ENCODE measurements around the gene SH3BP1. TPM values are rescaled to one million over a fixed set of nuclear protein-coding genes. Genes with fewer than 3 reads are reported as not detected.
A peak's percentile ranks its signal among the peaks of the same experiment; 100 is the strongest.

Gene SH3BP1
- total and polyA plus RNA-seq, 8 donors: 1.6 to 135 (median 9.5) TPM; not detected in 1

DNA sequence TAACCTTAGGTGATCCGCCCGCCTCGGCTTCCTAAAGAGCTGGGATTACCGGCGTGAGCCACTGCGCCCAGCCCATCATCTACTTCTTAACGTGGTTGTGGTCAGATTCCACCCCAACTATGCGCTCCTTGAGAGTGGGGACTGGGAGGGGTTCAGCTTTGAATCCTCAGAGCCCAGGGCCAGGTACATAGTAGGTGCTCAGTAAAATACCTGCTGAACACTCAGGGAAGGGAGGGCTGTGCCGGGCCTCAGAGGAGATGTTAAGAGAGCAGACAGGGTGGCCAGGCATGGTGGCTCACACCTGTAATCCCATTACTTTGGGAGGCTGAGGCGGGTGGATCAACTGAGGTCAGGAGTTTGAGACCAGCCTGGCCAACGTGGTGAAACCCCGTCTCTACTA lies 34.8 kb downstream of the SH3BP1 start:
- DNase-seq: no peak
- intact Hi-C loops (cut with DNase I; ENCODE audit: low total_unique reads): no loop called here
- H3K36me3 ChIP-seq: peaks cover under 1 to 12% (median 3%) of the 10 kb centered on the region in 4 donors
- no peak overlapping the region for H3K4me3 ChIP-seq
- H3K27me3 ChIP-seq: no peaks in the 10 kb centered on the region
- 75 to 86% (median 81%) methylated on average over 12 of the region's 12 CpGs for WGBS, 5 donors
- no peak for TF ChIP-seq EP300 (IDR thresholded peaks at IDR 0.05)
- no peak for TF ChIP-seq POLR2AphosphoS5 (IDR thresholded peaks at IDR 0.05)
- TF ChIP-seq, protein P1, sequence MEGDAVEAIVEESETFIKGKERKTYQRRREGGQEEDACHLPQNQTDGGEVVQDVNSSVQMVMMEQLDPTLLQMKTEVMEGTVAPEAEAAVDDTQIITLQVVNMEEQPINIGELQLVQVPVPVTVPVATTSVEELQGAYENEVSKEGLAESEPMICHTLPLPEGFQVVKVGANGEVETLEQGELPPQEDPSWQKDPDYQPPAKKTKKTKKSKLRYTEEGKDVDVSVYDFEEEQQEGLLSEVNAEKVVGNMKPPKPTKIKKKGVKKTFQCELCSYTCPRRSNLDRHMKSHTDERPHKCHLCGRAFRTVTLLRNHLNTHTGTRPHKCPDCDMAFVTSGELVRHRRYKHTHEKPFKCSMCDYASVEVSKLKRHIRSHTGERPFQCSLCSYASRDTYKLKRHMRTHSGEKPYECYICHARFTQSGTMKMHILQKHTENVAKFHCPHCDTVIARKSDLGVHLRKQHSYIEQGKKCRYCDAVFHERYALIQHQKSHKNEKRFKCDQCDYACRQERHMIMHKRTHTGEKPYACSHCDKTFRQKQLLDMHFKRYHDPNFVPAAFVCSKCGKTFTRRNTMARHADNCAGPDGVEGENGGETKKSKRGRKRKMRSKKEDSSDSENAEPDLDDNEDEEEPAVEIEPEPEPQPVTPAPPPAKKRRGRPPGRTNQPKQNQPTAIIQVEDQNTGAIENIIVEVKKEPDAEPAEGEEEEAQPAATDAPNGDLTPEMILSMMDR (IDR thresholded peaks at IDR 0.05): no peak
- TF ChIP-seq POLR2A (IDR thresholded peaks at IDR 0.05): no peak
- H3K27ac ChIP-seq: peak overlapping the region; percentile 52 to 94 (median 94)
- H3K9me3 ChIP-seq: no peaks in the 10 kb centered on the region
- peaks cover 31 to 73% (median 59%) of the 10 kb centered on the region in 4 donors for H3K4me1 ChIP-seq

DNA sequence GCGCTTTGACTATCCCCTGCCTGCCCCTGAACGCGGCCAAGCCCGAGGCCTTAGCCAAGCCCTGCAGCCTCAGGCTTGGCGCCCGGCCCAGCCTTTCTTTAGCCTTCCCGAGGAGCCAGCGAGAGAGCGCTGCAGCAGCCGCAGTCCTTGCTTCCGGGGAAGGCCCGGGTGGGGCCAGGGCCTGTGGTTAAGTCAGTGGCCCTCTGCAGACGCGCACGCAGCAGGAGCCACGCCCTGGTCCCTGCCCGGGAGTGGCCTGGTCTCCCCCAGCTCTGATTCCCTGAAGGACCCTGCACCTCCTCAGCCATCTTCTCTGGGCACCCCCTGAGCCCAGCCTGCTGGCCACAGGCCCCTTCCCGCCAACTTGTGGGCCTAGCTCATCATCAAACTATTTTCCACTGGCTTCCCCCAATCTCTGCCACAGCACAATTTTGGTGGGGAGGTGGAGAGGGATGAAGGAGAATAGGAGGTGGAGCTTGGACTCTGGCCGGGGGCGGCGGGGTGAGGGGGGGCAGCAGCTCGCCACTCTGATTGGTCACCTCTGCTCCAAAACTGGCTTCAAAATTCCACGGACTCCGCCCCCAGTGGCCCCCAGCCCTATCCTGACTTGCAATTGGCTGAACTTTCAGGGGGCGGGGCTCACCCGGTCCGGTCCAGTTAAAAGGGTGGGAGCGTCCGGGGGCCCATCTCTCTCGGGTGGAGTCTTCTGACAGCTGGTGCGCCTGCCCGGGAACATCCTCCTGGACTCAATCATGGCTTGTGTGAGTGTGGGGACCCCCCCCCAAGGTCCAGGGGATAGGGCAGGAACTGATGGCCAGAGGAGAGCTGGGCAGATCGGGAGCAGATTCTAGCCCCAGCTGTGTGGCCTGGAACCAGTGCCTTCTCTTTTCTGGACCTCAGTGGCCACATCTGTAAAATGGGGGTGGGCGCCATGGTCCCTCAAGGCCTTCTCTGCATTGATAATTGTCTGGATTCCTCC lies 35.8 kb downstream of the SH3BP1 start, which contains the start of gene LGALS1:
TSS of gene LGALS1 (plus strand) at position 686 of the 979 bp plus-strand sequence. CDS start at position 753, 67 bp downstream.
- 8 to 15% (median 11%) methylated on average over 19 to 34 of the region's 34 CpGs for WGBS, 5 donors
- H3K36me3 ChIP-seq: peaks cover 3 to 21% (median 10%) of the 10 kb centered on the region in 4 donors
- H3K4me3 ChIP-seq: peak within 1 kb of the TSS; percentile 52 to 60 (median 60)
- H3K27me3 ChIP-seq: no peaks in the 10 kb centered on the region
- peak; percentile 54 to 88 (median 55) for TF ChIP-seq POLR2AphosphoS5 (IDR thresholded peaks at IDR 0.05)
- no peak for TF ChIP-seq POLR2A (IDR thresholded peaks at IDR 0.05)
- TF ChIP-seq, protein P1 (IDR thresholded peaks at IDR 0.05): peak in 1 of 7 experiments; percentile 38
- no peak for TF ChIP-seq EP300 (IDR thresholded peaks at IDR 0.05)
- H3K9me3 ChIP-seq: no peaks in the 10 kb centered on the region
- peak within 1 kb of the TSS; percentile 88 to 94 (median 94) for H3K27ac ChIP-seq
- peak; percentile 94 to 97 for DNase-seq
- H3K4me1 ChIP-seq: peaks cover 31 to 75% (median 59%) of the 10 kb centered on the region in 4 donors
- intact Hi-C loops (cut with DNase I; ENCODE audit: low total_unique reads): no loop called here

DNA sequence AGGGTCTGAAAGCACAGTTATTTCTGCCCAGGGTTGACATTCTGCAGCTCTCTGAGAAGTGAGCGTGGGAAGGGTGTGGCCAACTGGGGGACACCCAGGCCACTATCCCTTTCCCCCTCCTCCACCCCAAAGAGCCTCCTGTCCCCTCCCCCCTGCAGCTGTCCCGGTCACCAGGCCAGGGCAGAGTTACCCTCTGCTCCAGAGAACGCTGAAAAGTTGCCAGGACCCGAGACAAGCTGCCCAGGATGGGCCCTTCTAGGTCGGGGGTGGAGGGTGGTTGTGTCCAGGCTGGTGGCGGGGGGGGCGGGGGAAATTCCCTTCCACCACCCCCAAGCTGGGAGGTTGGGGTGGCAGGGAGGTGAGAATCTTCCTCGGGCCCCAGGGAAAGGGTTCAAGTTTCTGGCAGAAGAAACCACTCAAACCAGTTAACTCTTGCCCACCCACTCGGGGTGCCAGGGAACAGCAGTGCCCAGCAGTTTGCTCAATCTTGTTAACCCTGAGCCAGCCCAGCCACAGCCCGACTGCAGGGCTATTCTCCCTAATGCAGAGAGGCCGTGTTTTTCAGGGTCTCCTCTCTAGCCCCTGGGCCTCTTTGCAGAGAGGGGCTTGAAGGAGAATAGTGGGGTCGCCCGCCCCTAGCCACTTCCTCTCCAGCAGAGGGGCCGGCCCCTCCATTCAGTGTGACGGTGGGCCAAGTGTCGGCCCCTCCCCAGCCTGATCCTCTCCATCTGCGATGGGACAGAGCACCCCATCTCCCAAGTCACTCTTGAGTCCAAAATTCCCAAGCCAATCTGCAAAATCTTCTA lies 36.7 kb downstream of the SH3BP1 start:
- H3K4me1 ChIP-seq: peaks cover 33 to 77% (median 63%) of the 10 kb centered on the region in 4 donors
- no peaks in the 10 kb centered on the region for H3K9me3 ChIP-seq
- H3K27me3 ChIP-seq: no peaks in the 10 kb centered on the region
- peaks cover 3 to 21% (median 10%) of the 10 kb centered on the region in 4 donors for H3K36me3 ChIP-seq
- H3K27ac ChIP-seq: peak overlapping the region; percentile 88 to 94 (median 94)
- WGBS, 5 donors: 4 to 25% (median 18%) methylated on average over 16 to 17 of the region's 17 CpGs
- TF ChIP-seq, protein P1 (IDR thresholded peaks at IDR 0.05): no peak
- TF ChIP-seq POLR2AphosphoS5 (IDR thresholded peaks at IDR 0.05) (no peak), EP300 (IDR thresholded peaks at IDR 0.05) (no peak), POLR2A (IDR thresholded peaks at IDR 0.05) (no peak)
- peak in 1 of 2 donors; percentile 62 for DNase-seq
- peak overlapping the region; percentile 52 to 60 (median 60) for H3K4me3 ChIP-seq
- intact Hi-C loops (cut with DNase I; ENCODE audit: low total_unique reads): no loop called here

Measured in stomach (tissue), 9 donors.